Measurements from ENCODE around the gene CCR3. TPM values are rescaled to one million over a fixed set of nuclear protein-coding genes. Genes with fewer than 3 reads are reported as not detected.
A peak's percentile ranks its signal among the peaks of the same experiment; 100 is the strongest.

Gene CCR3
- total RNA-seq, 4 donors from 2014 or later: not detected

DNA sequence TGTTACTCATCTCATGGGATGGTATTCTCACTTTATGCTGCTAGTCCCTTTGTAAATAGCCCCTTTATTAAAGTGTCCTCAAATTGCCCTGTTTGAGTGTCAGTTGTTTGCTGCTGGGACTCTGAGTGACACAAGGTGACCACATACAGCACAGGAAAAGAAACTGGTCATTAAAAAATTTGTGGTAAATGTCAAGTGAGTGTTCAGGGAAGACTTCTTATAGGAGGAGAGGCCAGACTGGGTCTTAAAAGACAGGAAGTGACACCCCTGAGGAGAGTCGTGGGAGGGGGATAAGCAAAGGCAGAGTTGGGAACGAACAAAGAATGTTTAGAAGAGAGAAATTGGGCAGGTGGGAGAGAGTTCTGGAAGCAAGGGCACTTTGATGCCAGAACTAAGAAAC, 35.2 kb downstream of the CCR3 start:
- 57 to 61% methylated on average over 2 of the region's 2 CpGs for WGBS, 2 donors
- Histone ChIP-seq H3K27ac (no peak overlapping the region), H3K4me1 (peaks cover 0 to 13% (median 3%) of the 10 kb centered on the region in 3 donors), H3K27me3 (no peaks in the 10 kb centered on the region), H3K36me3 (no peaks in the 10 kb centered on the region), H3K4me3 (no peak overlapping the region), H3K9me3 (peaks cover 0 to 15% (median 8%) of the 10 kb centered on the region in 3 donors)
- intact Hi-C loops (cut with DNase I): no loop called here
- no peak for DNase-seq
- TF ChIP-seq POLR2A (IDR thresholded peaks at IDR 0.05): no peak
- TF ChIP-seq, protein P1, sequence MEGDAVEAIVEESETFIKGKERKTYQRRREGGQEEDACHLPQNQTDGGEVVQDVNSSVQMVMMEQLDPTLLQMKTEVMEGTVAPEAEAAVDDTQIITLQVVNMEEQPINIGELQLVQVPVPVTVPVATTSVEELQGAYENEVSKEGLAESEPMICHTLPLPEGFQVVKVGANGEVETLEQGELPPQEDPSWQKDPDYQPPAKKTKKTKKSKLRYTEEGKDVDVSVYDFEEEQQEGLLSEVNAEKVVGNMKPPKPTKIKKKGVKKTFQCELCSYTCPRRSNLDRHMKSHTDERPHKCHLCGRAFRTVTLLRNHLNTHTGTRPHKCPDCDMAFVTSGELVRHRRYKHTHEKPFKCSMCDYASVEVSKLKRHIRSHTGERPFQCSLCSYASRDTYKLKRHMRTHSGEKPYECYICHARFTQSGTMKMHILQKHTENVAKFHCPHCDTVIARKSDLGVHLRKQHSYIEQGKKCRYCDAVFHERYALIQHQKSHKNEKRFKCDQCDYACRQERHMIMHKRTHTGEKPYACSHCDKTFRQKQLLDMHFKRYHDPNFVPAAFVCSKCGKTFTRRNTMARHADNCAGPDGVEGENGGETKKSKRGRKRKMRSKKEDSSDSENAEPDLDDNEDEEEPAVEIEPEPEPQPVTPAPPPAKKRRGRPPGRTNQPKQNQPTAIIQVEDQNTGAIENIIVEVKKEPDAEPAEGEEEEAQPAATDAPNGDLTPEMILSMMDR (IDR thresholded peaks at IDR 0.05): no peak

DNA sequence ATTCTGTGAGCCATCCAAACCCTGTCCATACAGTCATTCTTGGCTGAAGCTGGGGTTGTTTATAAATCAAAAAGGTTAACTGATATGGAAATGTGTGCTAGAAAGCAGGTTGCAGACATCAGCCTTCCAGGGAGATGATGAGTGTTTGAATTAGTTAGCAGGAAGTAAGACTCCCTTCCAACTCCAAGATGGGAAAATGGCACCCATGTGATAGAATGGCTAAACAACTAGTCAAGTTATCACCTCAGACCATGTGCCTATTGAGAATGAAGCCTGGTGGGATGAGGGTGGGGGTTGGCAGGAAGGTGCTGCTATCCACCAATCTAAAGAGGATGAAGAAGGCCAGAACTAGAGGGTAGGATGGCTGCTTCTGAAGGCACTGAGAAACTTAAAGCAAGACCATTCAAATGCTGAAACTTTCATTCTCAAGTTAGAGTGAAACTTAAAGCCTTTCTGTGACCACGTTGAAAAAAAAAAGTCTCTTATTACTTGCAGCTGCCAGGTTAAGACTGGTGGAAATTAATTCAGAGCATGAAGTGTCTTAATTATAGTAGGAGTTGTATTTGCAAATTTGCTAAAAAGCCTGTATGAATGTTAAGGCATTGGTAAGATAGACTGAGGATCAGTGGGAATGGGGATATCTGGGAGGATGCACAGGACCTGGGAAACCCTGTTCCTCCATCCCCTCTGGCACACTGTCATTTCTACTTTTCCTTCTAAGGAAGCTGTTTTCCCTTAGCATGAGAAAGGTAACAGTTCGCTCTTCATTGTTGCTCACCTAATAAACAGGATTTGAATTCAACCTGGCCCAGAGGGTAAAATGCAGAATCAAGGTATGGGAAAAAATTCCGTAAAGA, 36.8 kb downstream of the CCR3 start:
- no peak overlapping the region for H3K27ac ChIP-seq
- H3K27me3 ChIP-seq: no peaks in the 10 kb centered on the region
- H3K4me1 ChIP-seq: peaks cover 0 to 13% (median 3%) of the 10 kb centered on the region in 3 donors
- WGBS, 2 donors: 83 to 98% methylated on average over 3 of the region's 3 CpGs
- H3K36me3 ChIP-seq: no peaks in the 10 kb centered on the region
- no peak for TF ChIP-seq POLR2A (IDR thresholded peaks at IDR 0.05)
- TF ChIP-seq, protein P1 (IDR thresholded peaks at IDR 0.05): no peak
- peaks cover 0 to 15% (median 8%) of the 10 kb centered on the region in 3 donors for H3K9me3 ChIP-seq
- DNase-seq: no peak
- intact Hi-C loops (cut with DNase I): no loop called here
- H3K4me3 ChIP-seq: no peak overlapping the region

DNA sequence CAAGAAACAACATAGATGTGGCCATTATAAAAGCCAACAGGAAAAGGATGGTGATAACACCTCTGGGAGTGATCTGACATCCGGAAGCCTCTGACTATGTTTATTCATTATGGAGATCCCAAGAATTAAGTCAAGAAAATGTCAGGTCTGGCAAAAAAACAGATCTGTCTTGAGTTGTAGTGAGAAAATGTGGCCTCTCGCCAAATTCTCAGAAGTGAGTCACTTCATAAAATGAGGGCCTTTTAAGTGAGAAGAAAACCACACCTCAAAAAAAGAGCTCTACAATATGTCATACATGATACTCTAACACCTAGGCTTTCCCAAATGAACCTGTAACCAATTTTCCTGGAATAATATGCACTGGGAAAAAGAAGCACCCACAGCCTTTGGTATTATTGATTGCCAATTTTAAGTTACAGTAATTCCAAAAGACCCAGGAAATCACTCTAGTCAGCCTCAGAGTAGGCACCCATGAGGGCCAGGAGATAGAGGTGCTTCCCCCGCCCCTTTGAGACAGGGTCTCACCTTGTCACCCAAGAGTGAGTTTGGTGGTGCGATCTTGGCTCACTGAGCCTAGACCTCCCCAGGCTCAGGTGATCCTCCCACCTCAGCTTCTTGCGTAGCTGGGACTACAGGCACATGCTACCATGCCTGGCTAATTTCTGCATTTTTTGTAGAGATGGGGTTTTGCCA, 38.0 kb downstream of the CCR3 start:
- H3K36me3 ChIP-seq: no peaks in the 10 kb centered on the region
- H3K27ac ChIP-seq: peak overlapping the region in 2 of 4 donors; percentile 3 to 46
- peaks cover 0 to 13% (median 3%) of the 10 kb centered on the region in 3 donors for H3K4me1 ChIP-seq
- no peaks in the 10 kb centered on the region for H3K27me3 ChIP-seq
- DNase-seq: no peak
- intact Hi-C loops (cut with DNase I): no loop called here
- TF ChIP-seq, protein P1 (IDR thresholded peaks at IDR 0.05): no peak
- TF ChIP-seq POLR2A (IDR thresholded peaks at IDR 0.05): no peak
- H3K9me3 ChIP-seq: peaks cover 0 to 15% (median 8%) of the 10 kb centered on the region in 3 donors
- no peak overlapping the region for H3K4me3 ChIP-seq
- WGBS, 2 donors: 65 to 76% methylated on average over 5 of the region's 5 CpGs

- DNase-seq: no peak
- H3K27ac ChIP-seq: no peak overlapping the region
- peaks cover 0 to 13% (median 3%) of the 10 kb centered on the region in 3 donors for H3K4me1 ChIP-seq
- H3K9me3 ChIP-seq: peaks cover 0 to 15% (median 8%) of the 10 kb centered on the region in 3 donors
- WGBS, 2 donors: 79 to 100% methylated on average over 1 of the region's 1 CpG
- no peak overlapping the region for H3K4me3 ChIP-seq
- no peak for TF ChIP-seq POLR2A (IDR thresholded peaks at IDR 0.05)
- TF ChIP-seq, protein P1 (IDR thresholded peaks at IDR 0.05): no peak
- intact Hi-C loops (cut with DNase I): no loop called here
- no peaks in the 10 kb centered on the region for H3K27me3 ChIP-seq
- H3K36me3 ChIP-seq: no peaks in the 10 kb centered on the region
Measured at GRCh38 chr3:46281551-46281950, 39.3 kb downstream of the CCR3 start.

DNA sequence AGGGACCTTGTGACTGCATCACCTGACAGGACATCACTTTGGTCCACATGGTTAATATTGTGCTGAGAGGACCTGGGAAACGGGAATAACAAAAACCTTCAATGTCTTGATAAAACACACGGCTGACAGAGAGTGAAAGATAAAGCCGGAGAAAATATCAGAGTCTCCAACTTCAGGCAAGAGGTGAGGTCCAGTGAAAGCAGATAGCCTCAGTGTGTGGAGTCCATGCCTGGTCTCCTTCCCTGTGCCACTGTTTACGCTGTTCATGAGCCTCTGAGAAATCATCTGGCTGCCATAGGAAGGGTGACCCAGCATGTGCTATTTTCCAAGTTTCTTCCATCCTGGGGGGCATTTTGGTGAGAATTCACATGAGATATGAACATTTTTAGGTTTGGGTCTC, 39.8 kb downstream of the CCR3 start:
- Histone ChIP-seq H3K36me3 (no peaks in the 10 kb centered on the region), H3K27me3 (no peaks in the 10 kb centered on the region), H3K4me3 (no peak overlapping the region), H3K4me1 (peaks cover 0 to 13% (median 3%) of the 10 kb centered on the region in 3 donors), H3K27ac (no peak overlapping the region), H3K9me3 (peaks cover 0 to 15% (median 8%) of the 10 kb centered on the region in 3 donors)
- no peak for TF ChIP-seq POLR2A (IDR thresholded peaks at IDR 0.05)
- TF ChIP-seq, protein P1 (IDR thresholded peaks at IDR 0.05): no peak
- DNase-seq: no peak
- intact Hi-C loops (cut with DNase I): no loop called here
- 71 to 78% methylated on average over 4 of the region's 4 CpGs for WGBS, 2 donors

Data from esophagus squamous epithelium (tissue), 5 donors.